Neural cell (in vitro differentiated cells): ENCODE data around the gene TBCB. TPM values are rescaled to one million over a fixed set of nuclear protein-coding genes. Genes with fewer than 3 reads are reported as not detected.

ENCODE experiments used
- H2AFZ ChIP-seq: fragments of 200-600, 300-800 bp; sonication (generic), shearing (Covaris generic); 2 replicates; pipeline ENCODE4 v1.6.0; 2014; ENCODE audit warnings: low read depth, mild to moderate bottlenecking, antibody characterized with exemption, low read length, moderate library complexity
- H3F3A ChIP-seq: fragments of 200-600 bp; shearing (Covaris generic); 2 replicates; pipeline ENCODE4 v1.6.1; 2016; ENCODE audit warnings: mild to moderate bottlenecking, moderate library complexity, mixed read lengths, antibody characterized with exemption, low read length; ENCODE audit not compliant: insufficient read depth, poor library complexity, severe bottlenecking
- H3K27ac ChIP-seq: fragments of 200-600, 300-800 bp; sonication (generic), shearing (Covaris generic); 2 replicates; pipeline ENCODE4 v1.5.1; 2014; ENCODE audit warnings: mild to moderate bottlenecking, low read length, moderate library complexity
- H3K27me3 ChIP-seq: fragments of 300-800, 200-600 bp; sonication (generic), shearing (Covaris generic); 2 replicates; pipeline ENCODE4 v1.6.0; 2014; ENCODE audit warnings: mild to moderate bottlenecking, low read depth, low read length, moderate library complexity; ENCODE audit not compliant: insufficient read depth
- H3K36me3 ChIP-seq: fragments of 300-800, 200-600 bp; sonication (generic), shearing (Covaris generic); 2 replicates; pipeline ENCODE4 v1.5.1; 2014; ENCODE audit warnings: mild to moderate bottlenecking, antibody characterized with exemption, low read length, moderate library complexity; ENCODE audit not compliant: insufficient read depth
- H3K4me2 ChIP-seq: fragments of 300-800, 200-600 bp; sonication (generic), shearing (Covaris generic); 2 replicates; pipeline ENCODE4 v1.6.0; 2014; ENCODE audit warnings: mild to moderate bottlenecking, low read length
- H3K4me3 ChIP-seq: fragments of 300-800, 200-600 bp; sonication (generic), shearing (Covaris generic); 2 replicates; pipeline ENCODE4 v1.5.1; 2014; ENCODE audit warnings: mild to moderate bottlenecking, low read length, moderate library complexity
- H3K79me2 ChIP-seq: fragments of 200-600 bp; shearing (Covaris generic); replicated peaks from 2 replicates; pipeline ENCODE4 v1.6.0; 2014; ENCODE audit warnings: mild to moderate bottlenecking, low read length, moderate library complexity; ENCODE audit not compliant: insufficient read depth
- H3K9ac ChIP-seq: fragments of 300-800, 200-600 bp; sonication (generic), shearing (Covaris generic); 2 replicates; pipeline ENCODE4 v1.6.1; 2016; ENCODE audit warnings: mild to moderate bottlenecking, low read length, mixed read lengths
- H3K9me2 ChIP-seq: fragments of 200-600 bp; shearing (Covaris generic); 2 replicates; pipeline ENCODE4 v1.6.1; 2016; ENCODE audit warnings: mild to moderate bottlenecking, low read length, mixed read lengths; ENCODE audit not compliant: insufficient read depth
- H3K9me3 ChIP-seq: fragments of 200-600, 300-800 bp; sonication (generic), shearing (Covaris generic); 2 replicates; pipeline ENCODE4 v1.6.1; 2016; ENCODE audit warnings: mild to moderate bottlenecking, mixed run types, low read length, moderate library complexity, mixed read lengths
- H4K20me1 ChIP-seq: fragments of 200-600 bp; shearing (Covaris generic); 2 replicates; pipeline ENCODE4 v1.6.1; 2016; ENCODE audit warnings: mild to moderate bottlenecking, mixed run types; ENCODE audit not compliant: insufficient read depth
- EP300 ChIP-seq: fragments of 450-650 bp; conservative IDR thresholded peaks from 2 replicates; pipeline ENCODE4 v1.6.1; 2014; ENCODE audit warnings: antibody characterized with exemption, mild to moderate bottlenecking, moderate library complexity; ENCODE audit not compliant: poor library complexity, severe bottlenecking
- EZH2 ChIP-seq: fragments of 200-600, 300-800 bp; shearing (Covaris generic), sonication (generic); IDR thresholded peaks from 2 replicates; pipeline ENCODE4 v1.6.1; 2014; ENCODE audit warnings: antibody characterized with exemption, low read length, borderline replicate concordance, mild to moderate bottlenecking; ENCODE audit not compliant: insufficient read depth, poor library complexity, severe bottlenecking
- MXI1 ChIP-seq: fragments of 450-650 bp; conservative IDR thresholded peaks from 2 replicates; pipeline ENCODE4 v1.6.1; 2014; ENCODE audit warnings: antibody characterized with exemption, mild to moderate bottlenecking; ENCODE audit not compliant: poor library complexity, severe bottlenecking
- POLR2AphosphoS5 ChIP-seq: IDR thresholded peaks from 2 replicates; pipeline ENCODE4 v1.6.1; 2012
- RAD21 ChIP-seq: fragments of 450-650 bp; conservative IDR thresholded peaks from 2 replicates; pipeline ENCODE4 v1.6.1; 2014; ENCODE audit warnings: antibody characterized with exemption, mild to moderate bottlenecking, moderate library complexity
- SMC3 ChIP-seq: fragments of 450-650 bp; conservative IDR thresholded peaks from 2 replicates; pipeline ENCODE4 v1.6.1; 2014; ENCODE audit warnings: antibody characterized with exemption, mild to moderate bottlenecking, moderate library complexity; ENCODE audit not compliant: poor library complexity
- TAF1 ChIP-seq: IDR thresholded peaks from 2 replicates; pipeline ENCODE4 v1.6.1; 2012; ENCODE audit warnings: low read depth
- polyA plus RNA-seq: library from polyadenylated mRNA; depleted of rRNA; stranded (reverse); fragments of >200 nt; gene quantifications from 2 replicates; pipeline ENCODE4 v1.2.3, GENCODE V29; 2014
- TF ChIP-seq, protein P1 (sequence below): IDR thresholded peaks from 2 replicates; pipeline ENCODE4 v1.6.1; 2012; ENCODE audit warnings: borderline replicate concordance
- TF ChIP-seq, protein P2 (sequence below): fragments of 450-650 bp; IDR thresholded peaks from 2 replicates; pipeline ENCODE4 v1.5.1; 2014; ENCODE audit warnings: antibody characterized with exemption, mild to moderate bottlenecking, moderate library complexity; ENCODE audit not compliant: poor library complexity, severe bottlenecking

TBCB gene
- polyA plus RNA-seq, 1 donor from 2014 or later: 640 TPM

DNA sequence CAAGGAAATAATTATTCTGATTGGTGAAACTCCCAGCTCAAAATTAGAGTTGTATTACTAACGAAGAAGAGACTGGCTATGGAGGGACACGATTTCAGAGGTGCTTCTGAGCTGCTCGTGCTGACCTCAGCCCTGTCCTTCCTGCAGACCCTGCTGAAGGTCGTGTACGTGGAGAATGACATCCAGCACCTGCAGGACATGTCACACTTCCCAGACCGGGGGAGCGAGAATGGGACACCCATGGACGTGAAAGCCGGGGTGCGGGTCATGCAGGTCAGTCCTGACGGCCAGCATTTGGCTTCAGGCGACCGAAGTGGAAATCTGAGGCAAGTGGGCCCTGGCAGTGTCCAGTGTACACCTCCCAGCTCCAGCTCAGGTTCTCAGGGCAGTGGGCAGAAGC, 32.4 kb upstream of the TBCB start:
- no peaks in the 10 kb centered on the region for H3K27me3 ChIP-seq
- no peaks in the 10 kb centered on the region for H3K9me2 ChIP-seq
- no peaks in the 10 kb centered on the region for H4K20me1 ChIP-seq
- no peak overlapping the region for H3K4me3 ChIP-seq
- H3K79me2 ChIP-seq: no peaks in the 10 kb centered on the region
- no peak overlapping the region for H3K4me2 ChIP-seq
- no peak for TF ChIP-seq MXI1
- TF ChIP-seq, protein P1, sequence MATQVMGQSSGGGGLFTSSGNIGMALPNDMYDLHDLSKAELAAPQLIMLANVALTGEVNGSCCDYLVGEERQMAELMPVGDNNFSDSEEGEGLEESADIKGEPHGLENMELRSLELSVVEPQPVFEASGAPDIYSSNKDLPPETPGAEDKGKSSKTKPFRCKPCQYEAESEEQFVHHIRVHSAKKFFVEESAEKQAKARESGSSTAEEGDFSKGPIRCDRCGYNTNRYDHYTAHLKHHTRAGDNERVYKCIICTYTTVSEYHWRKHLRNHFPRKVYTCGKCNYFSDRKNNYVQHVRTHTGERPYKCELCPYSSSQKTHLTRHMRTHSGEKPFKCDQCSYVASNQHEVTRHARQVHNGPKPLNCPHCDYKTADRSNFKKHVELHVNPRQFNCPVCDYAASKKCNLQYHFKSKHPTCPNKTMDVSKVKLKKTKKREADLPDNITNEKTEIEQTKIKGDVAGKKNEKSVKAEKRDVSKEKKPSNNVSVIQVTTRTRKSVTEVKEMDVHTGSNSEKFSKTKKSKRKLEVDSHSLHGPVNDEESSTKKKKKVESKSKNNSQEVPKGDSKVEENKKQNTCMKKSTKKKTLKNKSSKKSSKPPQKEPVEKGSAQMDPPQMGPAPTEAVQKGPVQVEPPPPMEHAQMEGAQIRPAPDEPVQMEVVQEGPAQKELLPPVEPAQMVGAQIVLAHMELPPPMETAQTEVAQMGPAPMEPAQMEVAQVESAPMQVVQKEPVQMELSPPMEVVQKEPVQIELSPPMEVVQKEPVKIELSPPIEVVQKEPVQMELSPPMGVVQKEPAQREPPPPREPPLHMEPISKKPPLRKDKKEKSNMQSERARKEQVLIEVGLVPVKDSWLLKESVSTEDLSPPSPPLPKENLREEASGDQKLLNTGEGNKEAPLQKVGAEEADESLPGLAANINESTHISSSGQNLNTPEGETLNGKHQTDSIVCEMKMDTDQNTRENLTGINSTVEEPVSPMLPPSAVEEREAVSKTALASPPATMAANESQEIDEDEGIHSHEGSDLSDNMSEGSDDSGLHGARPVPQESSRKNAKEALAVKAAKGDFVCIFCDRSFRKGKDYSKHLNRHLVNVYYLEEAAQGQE: no peak
- H3K9ac ChIP-seq: no peak overlapping the region
- no peaks in the 10 kb centered on the region for H3K9me3 ChIP-seq
- no peaks in the 10 kb centered on the region for H3F3A ChIP-seq
- H3K27ac ChIP-seq: no peak overlapping the region
- no peak overlapping the region for H2AFZ ChIP-seq
- no peaks in the 10 kb centered on the region for H3K36me3 ChIP-seq

DNA sequence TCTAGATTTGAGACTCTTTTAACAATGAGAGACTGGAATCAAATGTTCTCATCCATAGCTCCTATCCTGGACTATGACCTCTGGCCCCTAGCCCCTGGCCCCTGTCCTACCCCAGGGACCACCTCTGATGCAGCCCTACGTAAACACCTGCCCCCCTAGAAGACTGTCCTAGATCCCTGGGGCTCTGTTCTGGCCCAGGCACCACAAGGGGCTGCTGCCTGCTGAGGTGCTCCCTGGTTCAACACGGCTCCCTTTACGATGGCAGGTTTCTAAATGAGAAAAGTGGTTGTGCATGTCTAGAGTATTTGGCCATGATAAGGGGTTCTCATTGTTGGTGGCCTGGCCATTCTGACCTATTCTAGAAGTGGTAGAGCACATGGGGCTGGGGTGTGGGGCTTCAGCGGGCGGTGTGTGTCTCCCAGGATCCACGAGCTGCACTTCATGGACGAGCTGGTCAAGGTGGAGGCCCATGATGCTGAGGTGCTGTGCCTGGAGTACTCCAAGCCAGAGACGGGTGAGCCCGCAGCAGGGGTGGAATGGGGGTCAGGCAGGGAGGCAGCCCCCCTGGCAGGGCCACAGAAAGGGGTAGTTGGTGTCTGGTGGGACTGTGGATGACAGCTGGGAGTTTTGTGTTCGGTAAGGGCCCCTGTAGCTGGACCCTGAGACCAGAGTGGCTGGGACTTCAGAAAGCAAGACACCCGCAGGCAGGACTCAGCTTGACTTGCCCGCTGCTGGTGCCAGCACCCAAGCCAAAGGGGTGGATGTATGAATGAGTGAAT, 30.8 kb upstream of the TBCB start:
- Histone ChIP-seq H3K4me3 (no peak overlapping the region), H3K36me3 (no peaks in the 10 kb centered on the region), H3K27me3 (no peaks in the 10 kb centered on the region), H3K9me2 (no peaks in the 10 kb centered on the region), H3F3A (no peaks in the 10 kb centered on the region), H3K9ac (no peak overlapping the region), H3K27ac (no peak overlapping the region), H3K79me2 (no peaks in the 10 kb centered on the region), H2AFZ (no peak overlapping the region), H3K4me2 (no peak overlapping the region), H3K9me3 (no peaks in the 10 kb centered on the region), H4K20me1 (no peaks in the 10 kb centered on the region)
- TF ChIP-seq, protein P2, sequence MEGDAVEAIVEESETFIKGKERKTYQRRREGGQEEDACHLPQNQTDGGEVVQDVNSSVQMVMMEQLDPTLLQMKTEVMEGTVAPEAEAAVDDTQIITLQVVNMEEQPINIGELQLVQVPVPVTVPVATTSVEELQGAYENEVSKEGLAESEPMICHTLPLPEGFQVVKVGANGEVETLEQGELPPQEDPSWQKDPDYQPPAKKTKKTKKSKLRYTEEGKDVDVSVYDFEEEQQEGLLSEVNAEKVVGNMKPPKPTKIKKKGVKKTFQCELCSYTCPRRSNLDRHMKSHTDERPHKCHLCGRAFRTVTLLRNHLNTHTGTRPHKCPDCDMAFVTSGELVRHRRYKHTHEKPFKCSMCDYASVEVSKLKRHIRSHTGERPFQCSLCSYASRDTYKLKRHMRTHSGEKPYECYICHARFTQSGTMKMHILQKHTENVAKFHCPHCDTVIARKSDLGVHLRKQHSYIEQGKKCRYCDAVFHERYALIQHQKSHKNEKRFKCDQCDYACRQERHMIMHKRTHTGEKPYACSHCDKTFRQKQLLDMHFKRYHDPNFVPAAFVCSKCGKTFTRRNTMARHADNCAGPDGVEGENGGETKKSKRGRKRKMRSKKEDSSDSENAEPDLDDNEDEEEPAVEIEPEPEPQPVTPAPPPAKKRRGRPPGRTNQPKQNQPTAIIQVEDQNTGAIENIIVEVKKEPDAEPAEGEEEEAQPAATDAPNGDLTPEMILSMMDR: no peak
- TF ChIP-seq, protein P1: no peak
- TF ChIP-seq POLR2AphosphoS5 (no peak), TAF1 (no peak), RAD21 (no peak), EP300 (no peak), SMC3 (no peak), MXI1 (no peak), EZH2 (no peak)
